Mesendoderm (in vitro differentiated cells): ENCODE results near the gene EARS2.

Source experiments
- DNase-seq: peaks from one replicate; pipeline ENCODE4 v3.0.0; 2013
- H2AK5ac ChIP-seq: 2 replicates; pipeline ENCODE4 v1.6.1; 2013; ENCODE audit warnings: low read length, inconsistent platforms
- H2BK120ac ChIP-seq: 2 replicates; pipeline ENCODE4 v1.6.1; 2013; ENCODE audit warnings: low read depth, mild to moderate bottlenecking, low read length, moderate library complexity, mixed read lengths
- H2BK15ac ChIP-seq: replicated peaks from 2 replicates; pipeline ENCODE4 v1.6.1; 2013; ENCODE audit warnings: low read depth, mild to moderate bottlenecking, moderate library complexity
- H2BK5ac ChIP-seq: 2 replicates; pipeline ENCODE4 v1.6.1; 2013; ENCODE audit warnings: low read length, inconsistent platforms
- H3K18ac ChIP-seq: 2 replicates; pipeline ENCODE4 v1.6.1; 2013; ENCODE audit warnings: mild to moderate bottlenecking, low read length, mixed read lengths
- H3K23ac ChIP-seq: one replicate; pipeline ENCODE4 v1.6.1; 2013; ENCODE audit warnings: low read length
- H3K27ac ChIP-seq: 2 replicates; pipeline ENCODE4 v1.5.1; 2013; ENCODE audit warnings: low read depth, mild to moderate bottlenecking, inconsistent platforms, low read length, moderate library complexity
- H3K27me3 ChIP-seq: 2 replicates; pipeline ENCODE4 v1.6.1; 2013; ENCODE audit warnings: low read length, control low read depth, mild to moderate bottlenecking, inconsistent platforms; ENCODE audit not compliant: insufficient read depth, poor library complexity
- H3K36me3 ChIP-seq: 2 replicates; pipeline ENCODE4 v1.6.1; 2013; ENCODE audit warnings: low read length, inconsistent platforms; ENCODE audit not compliant: control insufficient read depth, insufficient read depth
- H3K4ac ChIP-seq: one replicate; pipeline ENCODE4 v1.6.1; 2013; ENCODE audit warnings: low read depth, mild to moderate bottlenecking, low read length, moderate library complexity
- H3K4me1 ChIP-seq: 2 replicates; pipeline ENCODE4 v1.6.1; 2013; ENCODE audit warnings: low read depth, low read length, inconsistent platforms; ENCODE audit not compliant: control insufficient read depth
- H3K4me2 ChIP-seq: 2 replicates; pipeline ENCODE4 v1.6.1; 2013; ENCODE audit warnings: low read length
- H3K4me3 ChIP-seq: 2 replicates; pipeline ENCODE4 v1.5.1; 2013; ENCODE audit warnings: mild to moderate bottlenecking, low read length
- H3K56ac ChIP-seq: one replicate; pipeline ENCODE4 v1.6.1; 2013; ENCODE audit warnings: low read length
- H3K79me1 ChIP-seq: 2 replicates; pipeline ENCODE4 v1.6.1; 2013; ENCODE audit warnings: low read length, inconsistent platforms
- H3K79me2 ChIP-seq: 2 replicates; pipeline ENCODE4 v1.6.1; 2013; ENCODE audit warnings: mild to moderate bottlenecking, low read length; ENCODE audit not compliant: control insufficient read depth, insufficient read depth
- H3K9ac ChIP-seq: 2 replicates; pipeline ENCODE4 v1.6.1; 2013; ENCODE audit warnings: low read length, inconsistent platforms
- H4K5ac ChIP-seq: one replicate; pipeline ENCODE4 v1.6.1; 2013; ENCODE audit warnings: low read length
- H4K8ac ChIP-seq: one replicate; pipeline ENCODE4 v1.6.1; 2013; ENCODE audit warnings: low read depth, mild to moderate bottlenecking, control low read depth, low read length, moderate library complexity
- WGBS: extraction: QIAGEN DNeasy Blood & Tissue Kit; methylation state at CpG from one replicate; pipeline ENCODE4 v1.1.7; 2013; ENCODE audit warnings: low lambda C conversion rate, missing lambda C conversion rate; ENCODE audit not compliant: insufficient coverage; ENCODE audit errors: extremely low coverage; 5-methylcytosine and 5-hydroxymethylcytosine counted together

The EARS2 gene

DNA sequence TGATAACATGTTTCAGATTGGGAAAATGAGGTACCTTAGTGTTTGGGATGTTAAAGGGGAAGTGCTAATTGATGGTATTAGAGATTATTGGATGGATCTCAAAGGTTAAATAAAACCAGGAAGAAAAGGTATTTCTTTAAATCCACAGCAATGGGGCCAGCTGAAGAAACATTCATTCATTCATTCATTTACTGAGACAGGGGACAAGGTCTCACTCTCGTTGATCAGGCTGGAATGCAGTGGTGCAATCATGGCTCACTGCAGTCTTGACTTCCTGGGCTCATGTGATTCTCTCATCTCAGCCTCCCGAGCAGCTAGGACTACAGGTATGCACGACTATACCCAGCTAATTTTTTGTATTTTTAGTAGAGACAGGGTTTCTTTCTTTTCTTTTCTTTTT is 19.8 kb downstream of the EARS2 start:
- Histone ChIP-seq H3K79me2 (no peaks in the 10 kb centered on the region), H4K8ac (no peak overlapping the region), H3K23ac (no peak overlapping the region), H4K5ac (no peak overlapping the region), H3K27me3 (no peaks in the 10 kb centered on the region), H3K18ac (no peak overlapping the region), H3K4me1 (no peaks in the 10 kb centered on the region), H2BK15ac (no peak overlapping the region), H3K9ac (no peak overlapping the region), H2BK5ac (no peak overlapping the region), H3K4me3 (no peak overlapping the region), H3K4me2 (no peak overlapping the region), H3K79me1 (no peaks in the 10 kb centered on the region), H3K56ac (no peak overlapping the region), H3K27ac (no peak overlapping the region), H3K4ac (no peak overlapping the region), H3K36me3 (peaks cover 12% of the 10 kb centered on the region), H2AK5ac (no peak overlapping the region), H2BK120ac (no peak overlapping the region)
- DNase-seq, result peak; percentile 25
- WGBS, result no CpG with 5 or more reads among the region's 3 CpGs

DNA sequence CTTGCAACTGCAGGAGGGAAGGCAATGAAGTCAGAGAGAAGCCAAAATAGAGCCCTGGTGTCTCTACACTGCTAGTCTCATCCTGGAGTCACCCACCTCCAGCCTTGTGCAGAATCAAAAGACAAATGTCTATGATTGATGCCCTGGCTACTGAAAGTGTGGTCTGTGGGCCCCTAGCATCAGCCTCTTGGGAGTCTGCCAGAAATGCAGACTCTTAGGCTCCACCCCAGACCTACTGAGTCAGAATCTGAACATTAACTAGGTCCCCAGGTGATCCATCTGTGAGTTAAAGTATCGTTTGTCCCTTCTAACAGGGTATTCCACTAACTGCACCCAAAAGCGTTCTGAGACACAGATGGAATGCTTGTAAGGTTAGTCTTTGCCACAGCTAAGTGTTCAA is 21.2 kb downstream of the EARS2 start:
- peaks cover 14% of the 10 kb centered on the region for H3K36me3 ChIP-seq
- WGBS, result no CpG with 5 or more reads among the region's 2 CpGs
- no peak overlapping the region for H2BK120ac ChIP-seq
- H2BK15ac ChIP-seq, result no peak overlapping the region
- H4K5ac ChIP-seq, result no peak overlapping the region
- H3K4me1 ChIP-seq, result no peaks in the 10 kb centered on the region
- DNase-seq, result no peak
- no peak overlapping the region for H3K4me2 ChIP-seq
- no peak overlapping the region for H3K9ac ChIP-seq
- H3K79me2 ChIP-seq, result no peaks in the 10 kb centered on the region
- H3K27me3 ChIP-seq, result no peaks in the 10 kb centered on the region
- H3K27ac ChIP-seq, result no peak overlapping the region
- H3K4me3 ChIP-seq, result no peak overlapping the region
- H2AK5ac ChIP-seq, result no peak overlapping the region
- no peak overlapping the region for H3K4ac ChIP-seq
- H2BK5ac ChIP-seq, result no peak overlapping the region
- H3K56ac ChIP-seq, result no peak overlapping the region
- no peak overlapping the region for H3K23ac ChIP-seq
- no peak overlapping the region for H4K8ac ChIP-seq
- H3K18ac ChIP-seq, result no peak overlapping the region
- no peaks in the 10 kb centered on the region for H3K79me1 ChIP-seq

- Histone ChIP-seq H3K79me2 (no peaks in the 10 kb centered on the region), H4K8ac (no peak overlapping the region), H3K4ac (no peak overlapping the region), H3K4me2 (no peak overlapping the region), H2BK5ac (no peak overlapping the region), H3K4me3 (no peak overlapping the region), H3K23ac (no peak overlapping the region), H3K56ac (no peak overlapping the region), H2BK15ac (no peak overlapping the region), H2AK5ac (no peak overlapping the region), H3K36me3 (peaks cover 13% of the 10 kb centered on the region), H3K18ac (no peak overlapping the region), H2BK120ac (no peak overlapping the region), H4K5ac (no peak overlapping the region), H3K27me3 (no peaks in the 10 kb centered on the region), H3K4me1 (no peaks in the 10 kb centered on the region), H3K9ac (no peak overlapping the region), H3K79me1 (no peaks in the 10 kb centered on the region), H3K27ac (no peak overlapping the region)
- no peak for DNase-seq
- no CpG with 5 or more reads among the region's 19 CpGs for WGBS
These were observed 22.0 kb downstream of the EARS2 start for GRCh38 chr16:23534868-23535860.

GRCh38 chr16:23532448-23532847 is 24.7 kb downstream of the EARS2 start:
- DNase-seq, result no peak
- WGBS, result no CpG with 5 or more reads among the region's 1 CpG
- Histone ChIP-seq H3K27me3 (no peaks in the 10 kb centered on the region), H3K9ac (no peak overlapping the region), H3K4me3 (no peak overlapping the region), H3K23ac (no peak overlapping the region), H3K27ac (no peak overlapping the region), H2BK5ac (no peak overlapping the region), H3K79me2 (no peaks in the 10 kb centered on the region), H4K8ac (no peak overlapping the region), H2AK5ac (no peak overlapping the region), H3K56ac (no peak overlapping the region), H4K5ac (no peak overlapping the region), H3K18ac (no peak overlapping the region), H3K4me1 (no peaks in the 10 kb centered on the region), H3K4me2 (no peak overlapping the region), H3K79me1 (no peaks in the 10 kb centered on the region), H2BK15ac (no peak overlapping the region), H3K36me3 (peaks cover 13% of the 10 kb centered on the region), H3K4ac (no peak overlapping the region), H2BK120ac (no peak overlapping the region)

DNA sequence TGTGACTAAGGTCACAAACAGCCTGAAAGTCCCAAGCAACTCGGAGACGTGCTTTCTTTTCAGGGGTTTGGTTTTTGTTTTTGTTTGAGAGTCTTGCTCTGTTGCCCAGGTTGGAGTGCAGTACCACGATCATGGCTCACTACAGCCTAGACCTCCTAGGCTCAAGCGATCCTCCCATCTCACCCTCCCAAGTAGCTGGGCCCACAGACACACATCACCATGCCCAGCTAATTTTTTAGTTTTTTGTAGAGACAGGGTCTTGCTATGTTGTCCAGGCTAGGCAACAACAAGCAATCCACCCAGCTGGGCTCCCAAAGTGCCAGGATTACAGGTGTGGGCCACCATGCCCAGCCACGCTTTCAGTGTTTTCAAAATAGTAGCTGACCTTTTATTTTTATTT is 27.1 kb downstream of the EARS2 start:
- DNase-seq, result no peak
- WGBS, result no CpG with 5 or more reads among the region's 5 CpGs
- Histone ChIP-seq H3K56ac (no peak overlapping the region), H3K79me1 (no peaks in the 10 kb centered on the region), H3K27ac (no peak overlapping the region), H2AK5ac (no peak overlapping the region), H3K9ac (no peak overlapping the region), H3K4ac (no peak overlapping the region), H3K4me2 (no peak overlapping the region), H2BK15ac (no peak overlapping the region), H3K4me3 (no peak overlapping the region), H4K8ac (no peak overlapping the region), H3K18ac (no peak overlapping the region), H4K5ac (no peak overlapping the region), H3K27me3 (no peaks in the 10 kb centered on the region), H3K4me1 (no peaks in the 10 kb centered on the region), H2BK5ac (no peak overlapping the region), H3K79me2 (no peaks in the 10 kb centered on the region), H2BK120ac (no peak overlapping the region), H3K36me3 (peaks cover 10% of the 10 kb centered on the region), H3K23ac (no peak overlapping the region)
